Testis (tissue), 5 donors: ENCODE data around the gene TRIM43. TPM values are rescaled to one million over a fixed set of nuclear protein-coding genes. Genes with fewer than 3 reads are reported as not detected.
A peak's percentile ranks its signal among the peaks of the same experiment; 100 is the strongest.
"Not testable (repeated sequence)": the region's sequence is repeated elsewhere in the genome, so short reads cannot be mapped to it uniquely, and the experiment has no call there.

Source experiments
- DNase-seq: peaks from one replicate; pipeline ENCODE4 v3.0.0-alpha.2; 2019
- H3K27ac ChIP-seq, 2 donors: fragments of 200-600 bp; sonication (generic); one replicate each; pipeline ENCODE4 v1.5.1; 2019
- H3K27me3 ChIP-seq: fragments of 200-600 bp; sonication (generic); one replicate; pipeline ENCODE4 v1.5.1; 2019
- H3K36me3 ChIP-seq: fragments of 200-600 bp; sonication (generic); one replicate; pipeline ENCODE4 v1.5.1; 2017; ENCODE audit warnings: low read depth; ENCODE audit errors: missing control alignments
- H3K4me1 ChIP-seq: fragments of 200-600 bp; sonication (generic); one replicate; pipeline ENCODE4 v1.5.1; 2019
- H3K4me3 ChIP-seq, 2 donors: fragments of 200-600 bp; sonication (generic); one replicate each; pipeline ENCODE4 v1.5.1; 2017 to 2019
- H3K9me3 ChIP-seq: fragments of 200-600 bp; sonication (generic); one replicate; pipeline ENCODE4 v1.5.1; 2017
- POLR2A ChIP-seq: fragments of 450-650 bp; IDR thresholded peaks from one replicate; pipeline ENCODE4 v1.6.1; 2017; ENCODE audit warnings: antibody characterized with exemption, mild to moderate bottlenecking, moderate library complexity
- WGBS, 2 donors: methylation state at CpG; one replicate each; pipeline ENCODE4 v1.1.5; 2018; 5-methylcytosine and 5-hydroxymethylcytosine counted together
- intact Hi-C: fragments of 100-400 bp; cut with DNase I; formaldehyde crosslinking; loops from one replicate; pipeline ENCODE4 v1.15.1; 2023; ENCODE audit warnings: low total_unique reads
- long read RNA-seq, 2 donors: transcript quantifications; one replicate each; lab custom pipeline, GENCODE V29; 2026
- polyA plus RNA-seq: library from polyadenylated mRNA; stranded (reverse); fragments of 350-450 nt; fragmentation: Illumina TruSeq; extraction: RNeasy Lipid Tissue Mini Kit (QIAGEN cat#74804); gene quantifications from one replicate; pipeline ENCODE4 v1.2.3, GENCODE V29; 2014; ENCODE audit warnings: low read depth, low replicate concordance; ENCODE audit not compliant: insufficient read depth
- total RNA-seq, 2 donors: library from RNA; depleted of rRNA; stranded (reverse); fragments of >200 nt; gene quantifications; one replicate each; pipeline ENCODE4 v1.2.3, GENCODE V29; 2016
- TF ChIP-seq, protein P1 (sequence below), 3 experiments: fragments of 450-650 bp in 2 of 3; fragments of 200-600 bp in 1 of 3; sonication (generic) in 1 of 3; IDR thresholded peaks; one replicate each; pipeline ENCODE4 v1.5.1; 2016 to 2019; ENCODE audit warnings: antibody characterized with exemption in 3 of 3, mild to moderate bottlenecking in 2 of 3, moderate library complexity in 1 of 3

The TRIM43 gene
- total RNA-seq (1 to 10 TPM; 1.3 to 1.4 TPM), polyA plus RNA-seq (0.34 TPM)
- long read RNA-seq, donor 1, result 0 reads
- long read RNA-seq, donor 2, result 0 reads

DNA sequence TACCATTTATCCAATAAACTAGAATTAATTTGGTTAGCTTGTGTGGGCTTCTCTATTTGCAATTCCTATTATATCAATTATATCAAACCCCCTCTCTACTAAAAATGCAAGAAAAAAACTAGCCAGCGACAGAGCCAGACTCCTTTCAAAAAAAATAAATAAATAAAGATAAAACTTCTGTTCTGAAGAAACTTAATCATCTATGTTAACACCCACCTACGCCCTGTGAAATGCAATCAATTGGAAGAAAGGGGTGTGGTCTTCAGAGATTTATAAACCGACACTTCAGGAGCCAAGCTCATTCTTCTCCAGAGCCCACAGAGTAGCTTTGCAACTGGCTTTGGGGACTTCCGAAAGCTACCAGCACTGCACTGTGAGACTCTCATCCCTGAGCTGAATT, at the start of gene TRIM43:
TSS of gene TRIM43 (plus strand) at position 301 of the 400 bp plus-strand sequence. CDS start 2,023 bp downstream, outside the sequence.
- H3K9me3 ChIP-seq, DNase-seq, H3K27me3 ChIP-seq, H3K4me1 ChIP-seq, H3K36me3 ChIP-seq, intact Hi-C loops, H3K27ac ChIP-seq: not testable (repeated sequence)
- H3K4me3 ChIP-seq, result peak within 1 kb of the TSS in 1 of 2 donors; percentile 10
- 30 to 54% methylated on average over 1 of the region's 4 CpGs for WGBS, 2 donors

DNA sequence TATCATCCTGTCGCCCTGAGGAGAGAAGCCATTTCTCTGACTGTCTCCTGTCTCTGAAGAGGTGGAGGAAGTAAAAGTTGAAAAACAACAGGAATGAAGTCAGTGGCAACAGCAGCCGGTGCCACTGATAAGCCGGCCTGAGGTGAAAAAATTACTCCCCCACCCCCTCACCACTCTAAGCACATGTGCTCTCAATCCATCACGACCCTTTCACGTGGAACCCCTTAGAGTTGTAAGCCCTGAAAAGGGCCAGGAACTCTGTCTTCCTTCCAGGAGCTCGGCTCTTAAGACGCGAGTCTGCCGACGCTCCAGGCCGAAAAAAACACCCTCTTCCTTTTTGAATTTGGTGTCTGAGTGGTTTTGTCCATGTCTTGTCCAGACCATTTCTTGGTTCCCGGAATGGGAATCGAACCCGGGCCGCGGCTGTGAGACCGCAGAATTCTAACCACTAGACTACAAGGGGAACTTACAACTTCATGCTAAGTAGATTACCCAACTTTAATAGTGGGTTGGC, 40.7 kb upstream of the TRIM43 start:
- TF ChIP-seq, protein P1, sequence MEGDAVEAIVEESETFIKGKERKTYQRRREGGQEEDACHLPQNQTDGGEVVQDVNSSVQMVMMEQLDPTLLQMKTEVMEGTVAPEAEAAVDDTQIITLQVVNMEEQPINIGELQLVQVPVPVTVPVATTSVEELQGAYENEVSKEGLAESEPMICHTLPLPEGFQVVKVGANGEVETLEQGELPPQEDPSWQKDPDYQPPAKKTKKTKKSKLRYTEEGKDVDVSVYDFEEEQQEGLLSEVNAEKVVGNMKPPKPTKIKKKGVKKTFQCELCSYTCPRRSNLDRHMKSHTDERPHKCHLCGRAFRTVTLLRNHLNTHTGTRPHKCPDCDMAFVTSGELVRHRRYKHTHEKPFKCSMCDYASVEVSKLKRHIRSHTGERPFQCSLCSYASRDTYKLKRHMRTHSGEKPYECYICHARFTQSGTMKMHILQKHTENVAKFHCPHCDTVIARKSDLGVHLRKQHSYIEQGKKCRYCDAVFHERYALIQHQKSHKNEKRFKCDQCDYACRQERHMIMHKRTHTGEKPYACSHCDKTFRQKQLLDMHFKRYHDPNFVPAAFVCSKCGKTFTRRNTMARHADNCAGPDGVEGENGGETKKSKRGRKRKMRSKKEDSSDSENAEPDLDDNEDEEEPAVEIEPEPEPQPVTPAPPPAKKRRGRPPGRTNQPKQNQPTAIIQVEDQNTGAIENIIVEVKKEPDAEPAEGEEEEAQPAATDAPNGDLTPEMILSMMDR (IDR thresholded peaks at IDR 0.05), result no peak
- Histone ChIP-seq H3K27ac (no peak overlapping the region), H3K36me3 (no peaks in the 10 kb centered on the region), H3K4me1 (no peaks in the 10 kb centered on the region), H3K27me3 (no peaks in the 10 kb centered on the region), H3K4me3 (no peak overlapping the region), H3K9me3 (no peaks in the 10 kb centered on the region)
- DNase-seq, result no peak
- intact Hi-C loops, result no loop called here
- 61 to 69% methylated on average over 17 of the region's 17 CpGs for WGBS, 2 donors

DNA sequence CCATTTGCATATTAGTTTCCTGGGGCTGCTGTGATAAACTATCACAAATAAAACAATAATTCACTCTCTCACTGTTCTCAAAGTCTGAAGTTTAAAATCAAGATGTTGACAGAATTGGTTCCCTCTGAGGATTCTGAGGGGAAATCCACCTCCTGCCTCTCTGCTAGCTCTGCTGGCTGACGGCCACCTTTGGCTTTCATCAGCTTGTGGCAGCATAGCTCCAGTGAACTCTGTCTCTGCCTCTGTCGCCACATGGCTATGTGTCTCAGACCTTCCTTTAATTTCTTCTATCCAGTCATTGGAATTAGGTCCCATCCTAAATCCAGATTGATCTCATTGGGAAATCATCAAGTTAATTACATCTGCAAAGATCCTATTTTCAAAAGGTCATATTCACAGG, 38.9 kb upstream of the TRIM43 start:
- Histone ChIP-seq H3K4me1 (no peaks in the 10 kb centered on the region), H3K27me3 (no peaks in the 10 kb centered on the region), H3K9me3 (no peaks in the 10 kb centered on the region), H3K4me3 (no peak overlapping the region), H3K27ac (no peak overlapping the region), H3K36me3 (no peaks in the 10 kb centered on the region)
- 47 to 52% methylated on average over 2 of the region's 2 CpGs for WGBS, 2 donors
- intact Hi-C loops, result no loop called here
- TF ChIP-seq, protein P1 (IDR thresholded peaks at IDR 0.05), result no peak
- no peak for TF ChIP-seq POLR2A
- no peak for DNase-seq

DNA sequence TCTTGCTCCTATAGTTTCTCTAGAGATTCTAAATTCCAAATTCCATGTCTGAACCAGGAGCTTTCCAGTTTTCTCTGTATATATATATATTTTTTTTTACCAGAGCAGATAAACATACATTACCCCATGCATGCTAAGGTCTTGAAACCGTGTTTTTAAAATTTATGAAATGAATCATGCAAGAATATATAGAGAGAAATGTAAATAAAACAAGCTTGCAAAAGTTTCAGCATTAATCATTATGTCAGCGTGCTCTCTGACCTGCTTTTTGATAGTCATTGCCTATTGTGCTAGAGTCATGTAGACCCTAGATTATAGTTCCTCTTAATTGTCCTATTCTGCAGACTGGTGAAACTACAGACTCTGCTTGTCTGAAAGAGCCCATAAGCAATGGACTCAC, 22.6 kb upstream of the TRIM43 start:
- Histone ChIP-seq H3K4me1 (no peaks in the 10 kb centered on the region), H3K27ac (no peak overlapping the region), H3K4me3 (no peak overlapping the region), H3K36me3 (no peaks in the 10 kb centered on the region), H3K9me3 (no peaks in the 10 kb centered on the region), H3K27me3 (no peaks in the 10 kb centered on the region)
- no peak for DNase-seq
- intact Hi-C loops, result no loop called here
- WGBS, 2 donors, result 75 to 77% methylated on average over 2 of the region's 2 CpGs
- no peak for TF ChIP-seq POLR2A
- TF ChIP-seq, protein P1 (IDR thresholded peaks at IDR 0.05), result no peak

DNA sequence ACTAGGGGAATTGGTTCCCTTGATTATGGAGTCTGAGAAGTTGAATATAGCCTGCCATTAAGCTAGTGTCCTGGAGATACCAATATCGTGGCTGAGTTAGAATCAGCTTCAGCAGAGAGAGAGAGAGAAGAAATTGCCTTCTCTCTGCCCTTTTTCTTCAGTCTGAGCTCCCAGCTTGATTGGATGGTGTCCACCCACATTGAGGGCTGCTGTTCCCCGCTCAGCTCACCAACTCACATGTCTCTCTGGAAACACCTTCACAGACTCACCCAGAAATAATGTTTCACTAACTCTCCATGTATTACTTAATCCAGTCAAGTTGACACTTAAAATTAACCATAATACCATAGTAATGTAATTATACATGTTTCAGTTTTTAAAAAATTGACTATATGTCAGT, 17.9 kb upstream of the TRIM43 start:
- intact Hi-C loops, result no loop called here
- no peaks in the 10 kb centered on the region for H3K36me3 ChIP-seq
- DNase-seq, result no peak
- no peaks in the 10 kb centered on the region for H3K27me3 ChIP-seq
- no peak overlapping the region for H3K27ac ChIP-seq
- no peaks in the 10 kb centered on the region for H3K4me1 ChIP-seq
- WGBS, 2 donors, result 89 to 90% methylated on average over 2 of the region's 2 CpGs
- TF ChIP-seq, protein P1 (IDR thresholded peaks at IDR 0.05), result no peak
- no peak for TF ChIP-seq POLR2A
- H3K4me3 ChIP-seq, result no peak overlapping the region
- no peaks in the 10 kb centered on the region for H3K9me3 ChIP-seq
